Mesothelial cell of epicardium (in vitro differentiated cells): ENCODE measurements around the gene PHF20. TPM values are rescaled to one million over a fixed set of nuclear protein-coding genes. Genes with fewer than 3 reads are reported as not detected.
A peak's percentile ranks its signal among the peaks of the same experiment; 100 is the strongest.

ENCODE experiments used
- DNase-seq, 2 experiments: peaks; one replicate each; pipeline ENCODE4 v3.0.0; 2021; ENCODE audit warnings: low spot score in 2 of 2; ENCODE audit not compliant: unreplicated experiment in 2 of 2
- H3K27ac Mint-ChIP-seq: 2 replicates; pipeline ENCODE4 v1.8.0; 2021; ENCODE audit warnings: mixed read lengths
- H3K27me3 Mint-ChIP-seq: 2 replicates; pipeline ENCODE4 v1.8.0; 2021; ENCODE audit warnings: low read depth, mixed read lengths
- H3K36me3 Mint-ChIP-seq: 2 replicates; pipeline ENCODE4 v1.8.0; 2021; ENCODE audit warnings: mixed read lengths
- H3K4me1 Mint-ChIP-seq: 2 replicates; pipeline ENCODE4 v1.8.0; 2021; ENCODE audit warnings: mixed read lengths
- H3K4me3 Mint-ChIP-seq: 2 replicates; pipeline ENCODE4 v1.8.0; 2021; ENCODE audit warnings: mild to moderate bottlenecking, moderate library complexity, mixed read lengths
- H3K9me3 Mint-ChIP-seq: 2 replicates; pipeline ENCODE4 v1.8.0; 2021; ENCODE audit warnings: mixed read lengths
- total RNA-seq: library from RNA; stranded (reverse); gene quantifications from 3 replicates; pipeline ENCODE4 v1.2.1, GENCODE V29; 2021
- TF ChIP-seq, protein P1 (sequence below): fragments of 200-600 bp; sonication (generic); IDR thresholded peaks from one replicate; pipeline ENCODE4 v1.5.0; 2021; ENCODE audit warnings: antibody characterized with exemption; ENCODE audit not compliant: unreplicated experiment

Gene PHF20
- total RNA-seq, 1 donor from 2014 or later = 48.6 TPM

DNA sequence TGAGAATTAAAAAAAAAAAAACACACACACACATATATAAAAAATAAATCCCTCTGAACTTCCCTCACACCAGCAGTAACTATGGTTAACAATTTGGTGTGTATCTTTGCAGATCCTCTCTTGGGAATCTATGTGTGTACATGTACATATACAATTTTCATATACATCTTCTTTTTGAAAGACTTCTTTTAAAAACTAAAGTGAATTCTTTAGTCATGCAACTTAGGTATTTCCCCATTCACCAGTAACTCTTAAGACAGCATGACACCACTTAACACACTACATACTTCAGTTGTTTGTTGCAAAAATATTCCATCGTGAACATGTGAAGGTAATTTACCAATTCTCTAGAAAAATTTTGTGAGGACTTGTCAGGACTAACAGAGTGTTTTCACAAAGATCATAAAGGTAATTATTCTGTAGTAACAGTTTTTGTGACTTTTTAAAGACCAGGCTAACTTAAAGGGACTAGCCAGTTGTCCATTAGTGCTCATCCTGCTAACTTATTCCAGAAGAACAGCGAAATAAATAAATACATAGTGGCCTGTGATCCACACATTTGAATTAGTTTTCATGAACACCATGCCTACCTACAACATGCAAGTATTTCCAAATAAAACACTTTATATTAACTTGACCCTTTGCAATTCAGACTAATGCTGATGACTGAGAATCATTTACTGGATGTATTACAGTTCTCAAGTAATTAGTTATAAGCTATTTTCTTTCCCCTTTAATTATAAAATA, 41.8 kb upstream of the PHF20 start:
- Mint-ChIP-seq H3K4me1 (peaks cover 14% of the 10 kb centered on the region), H3K27me3 (no peaks in the 10 kb centered on the region), H3K27ac (peak overlapping the region; percentile 56), H3K36me3 (peaks cover 27% of the 10 kb centered on the region), H3K9me3 (no peaks in the 10 kb centered on the region), H3K4me3 (no peak overlapping the region)
- TF ChIP-seq, protein P1, sequence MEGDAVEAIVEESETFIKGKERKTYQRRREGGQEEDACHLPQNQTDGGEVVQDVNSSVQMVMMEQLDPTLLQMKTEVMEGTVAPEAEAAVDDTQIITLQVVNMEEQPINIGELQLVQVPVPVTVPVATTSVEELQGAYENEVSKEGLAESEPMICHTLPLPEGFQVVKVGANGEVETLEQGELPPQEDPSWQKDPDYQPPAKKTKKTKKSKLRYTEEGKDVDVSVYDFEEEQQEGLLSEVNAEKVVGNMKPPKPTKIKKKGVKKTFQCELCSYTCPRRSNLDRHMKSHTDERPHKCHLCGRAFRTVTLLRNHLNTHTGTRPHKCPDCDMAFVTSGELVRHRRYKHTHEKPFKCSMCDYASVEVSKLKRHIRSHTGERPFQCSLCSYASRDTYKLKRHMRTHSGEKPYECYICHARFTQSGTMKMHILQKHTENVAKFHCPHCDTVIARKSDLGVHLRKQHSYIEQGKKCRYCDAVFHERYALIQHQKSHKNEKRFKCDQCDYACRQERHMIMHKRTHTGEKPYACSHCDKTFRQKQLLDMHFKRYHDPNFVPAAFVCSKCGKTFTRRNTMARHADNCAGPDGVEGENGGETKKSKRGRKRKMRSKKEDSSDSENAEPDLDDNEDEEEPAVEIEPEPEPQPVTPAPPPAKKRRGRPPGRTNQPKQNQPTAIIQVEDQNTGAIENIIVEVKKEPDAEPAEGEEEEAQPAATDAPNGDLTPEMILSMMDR = no peak
- DNase-seq = no peak

GRCh38 chr20:35730583-35731468, 41.0 kb upstream of the PHF20 start:
- TF ChIP-seq, protein P1 = no peak
- DNase-seq = no peak
- Mint-ChIP-seq H3K27ac (no peak overlapping the region), H3K9me3 (no peaks in the 10 kb centered on the region), H3K36me3 (peaks cover 26% of the 10 kb centered on the region), H3K4me3 (no peak overlapping the region), H3K4me1 (peaks cover 17% of the 10 kb centered on the region), H3K27me3 (no peaks in the 10 kb centered on the region)

- Mint-ChIP-seq H3K27me3 (no peaks in the 10 kb centered on the region), H3K4me3 (no peak overlapping the region), H3K36me3 (peaks cover 29% of the 10 kb centered on the region), H3K4me1 (peaks cover 23% of the 10 kb centered on the region), H3K9me3 (no peaks in the 10 kb centered on the region), H3K27ac (no peak overlapping the region)
- TF ChIP-seq, protein P1 = no peak
- no peak for DNase-seq
Observed at GRCh38 chr20:35731469-35731788, 40.4 kb upstream of the PHF20 start.

DNA sequence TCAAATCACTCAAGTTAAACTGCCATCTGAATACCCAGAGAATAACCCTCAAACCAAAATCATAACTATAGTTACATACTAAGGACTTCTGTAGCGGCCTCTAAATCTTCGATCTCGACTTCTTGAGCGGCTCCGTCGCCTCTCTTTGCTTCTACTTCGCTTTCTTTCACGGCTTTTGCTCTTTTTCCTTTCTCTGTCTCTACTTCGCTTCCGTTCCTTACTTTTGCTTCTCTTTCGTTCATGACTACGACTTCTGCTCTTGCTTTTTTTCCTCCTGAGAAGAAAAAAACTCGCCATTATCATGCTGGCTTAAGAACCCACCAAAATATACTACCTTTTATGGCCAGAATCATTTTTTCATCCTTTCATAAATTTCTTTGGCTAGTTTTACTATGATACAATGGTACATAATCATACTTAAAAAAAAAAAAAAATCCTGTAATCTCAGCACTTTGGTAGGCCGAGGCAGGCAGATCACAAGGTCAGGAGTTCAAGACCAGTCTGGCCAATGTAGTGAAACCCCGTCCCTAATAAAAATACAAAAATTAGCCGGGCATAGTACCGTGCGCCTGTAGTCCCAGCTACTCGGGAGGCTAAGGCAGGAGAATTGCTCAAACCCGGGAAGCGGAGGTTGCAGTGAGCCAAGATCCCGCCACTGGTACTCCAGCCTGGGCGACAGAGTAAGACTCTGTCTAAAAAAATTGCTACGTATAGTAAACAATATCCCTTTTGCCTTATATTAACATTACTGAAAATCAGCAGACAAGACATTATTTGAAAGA, 39.8 kb upstream of the PHF20 start:
- peaks cover 24% of the 10 kb centered on the region for H3K36me3 Mint-ChIP-seq
- no peaks in the 10 kb centered on the region for H3K27me3 Mint-ChIP-seq
- no peak overlapping the region for H3K4me3 Mint-ChIP-seq
- TF ChIP-seq, protein P1 = no peak
- peaks cover 24% of the 10 kb centered on the region for H3K4me1 Mint-ChIP-seq
- DNase-seq = no peak
- H3K9me3 Mint-ChIP-seq = no peaks in the 10 kb centered on the region
- no peak overlapping the region for H3K27ac Mint-ChIP-seq

GRCh38 chr20:35732644-35732982, 39.2 kb upstream of the PHF20 start:
- H3K36me3 Mint-ChIP-seq = peaks cover 24% of the 10 kb centered on the region
- H3K9me3 Mint-ChIP-seq = no peaks in the 10 kb centered on the region
- peaks cover 24% of the 10 kb centered on the region for H3K4me1 Mint-ChIP-seq
- no peak for DNase-seq
- no peaks in the 10 kb centered on the region for H3K27me3 Mint-ChIP-seq
- no peak overlapping the region for H3K27ac Mint-ChIP-seq
- TF ChIP-seq, protein P1 = no peak
- no peak overlapping the region for H3K4me3 Mint-ChIP-seq
